Stimulated activated CD4-positive, alpha-beta T cell treated with anti-CD3 and anti-CD28 coated beads, TNF-alpha, amount 100 ng/mL, for 4 hours (primary cell): ENCODE results near the gene TSC22D2.
"Not testable (repeated sequence)": the region's sequence is repeated elsewhere in the genome, so short reads cannot be mapped to it uniquely, and the experiment has no call there.

Experiments
- DNase-seq, 3 experiments: peaks; one replicate each; pipeline ENCODE4 v3.0.0-alpha.2; 2020; ENCODE audit warnings: low read depth in 3 of 3

Gene TSC22D2

GRCh38 chr3:150490277-150490986 is 82.3 kb downstream of the TSC22D2 start:
- DNase-seq: no peak

- DNase-seq: no peak
These were observed 86.4 kb downstream of the TSC22D2 start for GRCh38 chr3:150494411-150494977.

- no peak for DNase-seq
These were observed 87.1 kb downstream of the TSC22D2 start for GRCh38 chr3:150495149-150495548.

- DNase-seq: no peak
These were observed 87.6 kb downstream of the TSC22D2 start for GRCh38 chr3:150495563-150496168.

GRCh38 chr3:150497956-150498355 is 89.9 kb downstream of the TSC22D2 start:
- no peak for DNase-seq

GRCh38 chr3:150500960-150501359 is 92.9 kb downstream of the TSC22D2 start:
- not testable (repeated sequence) for DNase-seq

- DNase-seq: no peak
These were observed 95.5 kb downstream of the TSC22D2 start for GRCh38 chr3:150503402-150504099.

GRCh38 chr3:150504483-150504882 is 96.4 kb downstream of the TSC22D2 start:
- no peak for DNase-seq

GRCh38 chr3:150508401-150508800 is 100.3 kb downstream of the TSC22D2 start:
- no peak for DNase-seq

GRCh38 chr3:150509780-150510179 is 101.7 kb downstream of the TSC22D2 start:
- DNase-seq: no peak

GRCh38 chr3:150511122-150511821 is 103.2 kb downstream of the TSC22D2 start:
- DNase-seq: no peak

GRCh38 chr3:150515210-150515609 is 107.1 kb downstream of the TSC22D2 start:
- DNase-seq: no peak
